ENCODE data around the gene MYO15A. TPM values are rescaled to one million over a fixed set of nuclear protein-coding genes. Genes with fewer than 3 reads are reported as not detected.

MYO15A gene
- total RNA-seq, 1 donor from 2014 or later = 1.6 TPM

GRCh38 chr17:18226284-18226945 is 117.9 kb downstream of the MYO15A start:
- Mint-ChIP-seq H3K4me3 (ENCODE audit: unreplicated experiment) (peak overlapping the region; percentile 98), H3K27ac (ENCODE audit: unreplicated experiment) (peak overlapping the region; percentile 77), H3K4me1 (ENCODE audit: unreplicated experiment) (peaks cover 21% of the 10 kb centered on the region), H3K27me3 (ENCODE audit: unreplicated experiment) (peaks cover 23% of the 10 kb centered on the region), H3K9me3 (ENCODE audit: unreplicated experiment) (no peaks in the 10 kb centered on the region), H3K36me3 (ENCODE audit: low read depth, unreplicated experiment) (peaks cover 12% of the 10 kb centered on the region)
- DNase-seq (ENCODE audit: low spot score) = no peak
- no peak for TF ChIP-seq CTCF (IDR thresholded peaks at IDR 0.05; ENCODE audit: unreplicated experiment)

- H3K27ac Mint-ChIP-seq (ENCODE audit: unreplicated experiment) = peak overlapping the region; percentile 46
- peak overlapping the region; percentile 44 for H3K4me3 Mint-ChIP-seq (ENCODE audit: unreplicated experiment)
- H3K36me3 Mint-ChIP-seq (ENCODE audit: low read depth, unreplicated experiment) = peaks cover 12% of the 10 kb centered on the region
- H3K9me3 Mint-ChIP-seq (ENCODE audit: unreplicated experiment) = no peaks in the 10 kb centered on the region
- H3K4me1 Mint-ChIP-seq (ENCODE audit: unreplicated experiment) = peaks cover 21% of the 10 kb centered on the region
- TF ChIP-seq CTCF (IDR thresholded peaks at IDR 0.05; ENCODE audit: unreplicated experiment) = no peak
- DNase-seq (ENCODE audit: low spot score) = no peak
- peaks cover 25% of the 10 kb centered on the region for H3K27me3 Mint-ChIP-seq (ENCODE audit: unreplicated experiment)
Measured at GRCh38 chr17:18227635-18228034, 119.1 kb downstream of the MYO15A start.

- H3K4me1 Mint-ChIP-seq (ENCODE audit: unreplicated experiment) = peaks cover 21% of the 10 kb centered on the region
- no peak for DNase-seq (ENCODE audit: low spot score)
- no peaks in the 10 kb centered on the region for H3K9me3 Mint-ChIP-seq (ENCODE audit: unreplicated experiment)
- peaks cover 23% of the 10 kb centered on the region for H3K27me3 Mint-ChIP-seq (ENCODE audit: unreplicated experiment)
- peak overlapping the region; percentile 46 for H3K27ac Mint-ChIP-seq (ENCODE audit: unreplicated experiment)
- H3K36me3 Mint-ChIP-seq (ENCODE audit: low read depth, unreplicated experiment) = peaks cover 12% of the 10 kb centered on the region
- peak overlapping the region; percentile 18 for H3K4me3 Mint-ChIP-seq (ENCODE audit: unreplicated experiment)
- TF ChIP-seq CTCF (IDR thresholded peaks at IDR 0.05; ENCODE audit: unreplicated experiment) = no peak
Measured at GRCh38 chr17:18228176-18228682, 119.7 kb downstream of the MYO15A start.

- Mint-ChIP-seq H3K27ac (ENCODE audit: unreplicated experiment) (no peak overlapping the region), H3K27me3 (ENCODE audit: unreplicated experiment) (peaks cover 21% of the 10 kb centered on the region), H3K9me3 (ENCODE audit: unreplicated experiment) (no peaks in the 10 kb centered on the region), H3K4me3 (ENCODE audit: unreplicated experiment) (no peak overlapping the region), H3K4me1 (ENCODE audit: unreplicated experiment) (peaks cover 21% of the 10 kb centered on the region), H3K36me3 (ENCODE audit: low read depth, unreplicated experiment) (peaks cover 12% of the 10 kb centered on the region)
- DNase-seq (ENCODE audit: low spot score) = no peak
- TF ChIP-seq CTCF (IDR thresholded peaks at IDR 0.05; ENCODE audit: unreplicated experiment) = no peak
Measured at GRCh38 chr17:18229254-18229653, 120.7 kb downstream of the MYO15A start.

Other genes starting within 250 kb of the MYO15A start
- 26.9 TPM for gene TOM1L2, start 136.4 kb upstream of the MYO15A start, total RNA-seq (ENCODE audit: unreplicated experiment)
- gene DRC3, start 135.9 kb upstream of the MYO15A start, total RNA-seq (ENCODE audit: unreplicated experiment) = 4.3 TPM
- gene ATPAF2, start 69.6 kb upstream of the MYO15A start, total RNA-seq (ENCODE audit: unreplicated experiment) = 24.7 TPM
- 15.5 TPM for gene GID4, start 69.3 kb upstream of the MYO15A start, total RNA-seq (ENCODE audit: unreplicated experiment)
- 38.3 TPM for gene DRG2, start 20.8 kb upstream of the MYO15A start, total RNA-seq (ENCODE audit: unreplicated experiment)
- gene ALKBH5, start 75.1 kb downstream of the MYO15A start, total RNA-seq (ENCODE audit: unreplicated experiment) = 55.3 TPM
- gene LLGL1, start 116.9 kb downstream of the MYO15A start, total RNA-seq (ENCODE audit: unreplicated experiment) = 57.2 TPM
- 355 TPM for gene FLII, start 150.0 kb downstream of the MYO15A start, total RNA-seq (ENCODE audit: unreplicated experiment)
- 11.6 TPM for gene MIEF2, start 151.9 kb downstream of the MYO15A start, total RNA-seq (ENCODE audit: unreplicated experiment)
- 39.2 TPM for gene TOP3A, start 206.2 kb downstream of the MYO15A start, total RNA-seq (ENCODE audit: unreplicated experiment)
- 21.3 TPM for gene SMCR8, start 206.5 kb downstream of the MYO15A start, total RNA-seq (ENCODE audit: unreplicated experiment)